HUES64 (cell line): ENCODE results near the gene CHST6.

ENCODE experiments used
- H3K27ac ChIP-seq: 2 replicates; pipeline ENCODE4 v1.7.0; 2013; ENCODE audit warnings: low read depth, low read length, inconsistent platforms
- H3K27me3 ChIP-seq: 2 replicates; pipeline ENCODE4 v1.6.1; 2013; ENCODE audit warnings: mild to moderate bottlenecking, low read length; ENCODE audit not compliant: insufficient read depth
- H3K36me3 ChIP-seq: 2 replicates; pipeline ENCODE4 v1.6.1; 2013; ENCODE audit warnings: mild to moderate bottlenecking, low read length; ENCODE audit not compliant: insufficient read depth
- H3K4me1 ChIP-seq: 2 replicates; pipeline ENCODE4 v1.6.1; 2013; ENCODE audit warnings: mild to moderate bottlenecking, low read length, moderate library complexity; ENCODE audit not compliant: insufficient read depth
- H3K4me3 ChIP-seq: 2 replicates; pipeline ENCODE4 v1.5.1; 2013; ENCODE audit warnings: mild to moderate bottlenecking, low read length, moderate library complexity
- H3K9ac ChIP-seq: 2 replicates; pipeline ENCODE4 v1.6.1; 2013; ENCODE audit warnings: mild to moderate bottlenecking, low read depth, low read length
- H3K9me3 ChIP-seq: 2 replicates; pipeline ENCODE4 v1.6.1; 2013; ENCODE audit warnings: low read depth, low read length; ENCODE audit not compliant: insufficient read depth
- WGBS: fragments of 150-250, 120-280 bp; methylation state at CpG from one replicate; pipeline ENCODE4 v1.1.7; 2013; ENCODE audit warnings: missing lambda C conversion rate; 5-methylcytosine and 5-hydroxymethylcytosine counted together

Gene CHST6

GRCh38 chr16:75486014-75486675, 9.1 kb downstream of the CHST6 start:
- Histone ChIP-seq H3K27ac (no peak overlapping the region), H3K4me1 (no peaks in the 10 kb centered on the region), H3K9ac (no peak overlapping the region), H3K27me3 (no peaks in the 10 kb centered on the region), H3K9me3 (no peaks in the 10 kb centered on the region), H3K36me3 (peaks cover 18% of the 10 kb centered on the region), H3K4me3 (no peak overlapping the region)
- WGBS = 92% methylated on average over 9 of the region's 9 CpGs

- H3K9me3 ChIP-seq = no peaks in the 10 kb centered on the region
- 94% methylated on average over 7 of the region's 7 CpGs for WGBS
- no peaks in the 10 kb centered on the region for H3K27me3 ChIP-seq
- no peak overlapping the region for H3K9ac ChIP-seq
- no peaks in the 10 kb centered on the region for H3K4me1 ChIP-seq
- peaks cover 18% of the 10 kb centered on the region for H3K36me3 ChIP-seq
- H3K27ac ChIP-seq = no peak overlapping the region
- no peak overlapping the region for H3K4me3 ChIP-seq
Measured at GRCh38 chr16:75485230-75486013, 9.8 kb downstream of the CHST6 start.

- Histone ChIP-seq H3K36me3 (peaks cover 23% of the 10 kb centered on the region), H3K9me3 (no peaks in the 10 kb centered on the region), H3K4me1 (no peaks in the 10 kb centered on the region), H3K27ac (no peak overlapping the region), H3K9ac (no peak overlapping the region), H3K27me3 (no peaks in the 10 kb centered on the region), H3K4me3 (no peak overlapping the region)
- 97% methylated on average over 2 of the region's 2 CpGs for WGBS
Measured at GRCh38 chr16:75483222-75483621, 12.0 kb downstream of the CHST6 start.

GRCh38 chr16:75482434-75483205, 12.6 kb downstream of the CHST6 start:
- WGBS = 89% methylated on average over 14 of the region's 14 CpGs
- Histone ChIP-seq H3K4me3 (no peak overlapping the region), H3K9ac (no peak overlapping the region), H3K36me3 (peaks cover 25% of the 10 kb centered on the region), H3K27ac (no peak overlapping the region), H3K4me1 (no peaks in the 10 kb centered on the region), H3K27me3 (no peaks in the 10 kb centered on the region), H3K9me3 (no peaks in the 10 kb centered on the region)

- WGBS = 92% methylated on average over 7 of the region's 7 CpGs
- peaks cover 4% of the 10 kb centered on the region; the same call in 1 of the 2 replicates for H3K4me1 ChIP-seq
- H3K9me3 ChIP-seq = no peaks in the 10 kb centered on the region
- H3K27me3 ChIP-seq = no peaks in the 10 kb centered on the region
- H3K9ac ChIP-seq = no peak overlapping the region
- no peak overlapping the region for H3K27ac ChIP-seq
- H3K36me3 ChIP-seq = peaks cover 19% of the 10 kb centered on the region
- no peak overlapping the region for H3K4me3 ChIP-seq
Measured at GRCh38 chr16:75481475-75481874, 13.8 kb downstream of the CHST6 start.

GRCh38 chr16:75479421-75479990, 15.7 kb downstream of the CHST6 start:
- Histone ChIP-seq H3K36me3 (peaks cover 16% of the 10 kb centered on the region), H3K27me3 (no peaks in the 10 kb centered on the region), H3K4me1 (peaks cover 4% of the 10 kb centered on the region; the same call in 1 of the 2 replicates), H3K4me3 (no peak overlapping the region), H3K27ac (no peak overlapping the region), H3K9me3 (no peaks in the 10 kb centered on the region), H3K9ac (no peak overlapping the region)
- WGBS = 96% methylated on average over 47 of the region's 47 CpGs

GRCh38 chr16:75478480-75479345, 16.5 kb downstream of the CHST6 start:
- 96% methylated on average over 80 of the region's 80 CpGs for WGBS
- Histone ChIP-seq H3K4me3 (no peak overlapping the region), H3K27me3 (no peaks in the 10 kb centered on the region), H3K9ac (no peak overlapping the region), H3K36me3 (peaks cover 16% of the 10 kb centered on the region), H3K4me1 (peaks cover 4% of the 10 kb centered on the region; the same call in 1 of the 2 replicates), H3K27ac (no peak overlapping the region), H3K9me3 (no peaks in the 10 kb centered on the region)

GRCh38 chr16:75477680-75478473, 17.4 kb downstream of the CHST6 start:
- Histone ChIP-seq H3K9ac (no peak overlapping the region), H3K36me3 (peaks cover 19% of the 10 kb centered on the region), H3K4me1 (peaks cover 4% of the 10 kb centered on the region), H3K4me3 (no peak overlapping the region), H3K27ac (no peak overlapping the region), H3K9me3 (no peaks in the 10 kb centered on the region), H3K27me3 (no peaks in the 10 kb centered on the region)
- whole genome bisulfite sequencing = 97% methylated on average over 4 of the region's 4 CpGs

- Histone ChIP-seq H3K36me3 (peaks cover 19% of the 10 kb centered on the region), H3K9me3 (no peaks in the 10 kb centered on the region), H3K4me3 (no peak overlapping the region), H3K4me1 (peaks cover 15% of the 10 kb centered on the region), H3K27me3 (no peaks in the 10 kb centered on the region), H3K9ac (no peak overlapping the region), H3K27ac (no peak overlapping the region)
- WGBS = 88% methylated on average over 8 of the region's 8 CpGs
Measured at GRCh38 chr16:75476817-75477216, 18.4 kb downstream of the CHST6 start.

GRCh38 chr16:75475420-75475847, 19.8 kb downstream of the CHST6 start:
- Histone ChIP-seq H3K4me1 (peaks cover 15% of the 10 kb centered on the region), H3K36me3 (peaks cover 19% of the 10 kb centered on the region), H3K27me3 (no peaks in the 10 kb centered on the region), H3K9ac (no peak overlapping the region), H3K27ac (no peak overlapping the region), H3K9me3 (no peaks in the 10 kb centered on the region), H3K4me3 (no peak overlapping the region)
- 96% methylated on average over 2 of the region's 2 CpGs for WGBS
